Epithelial cell of proximal tubule (primary cell): ENCODE results near the gene PCDHGB7. TPM values are rescaled to one million over a fixed set of nuclear protein-coding genes. Genes with fewer than 3 reads are reported as not detected.
"Not testable (repeated sequence)": the region's sequence is repeated elsewhere in the genome, so short reads cannot be mapped to it uniquely, and the experiment has no call there.

Experiments used
- DNase-seq: peaks from one replicate; pipeline ENCODE4 v3.0.0-alpha.2; 2011; ENCODE audit warnings: low read depth
- H3K4me3 ChIP-seq: 2 replicates; pipeline ENCODE4 v1.5.1; 2011; ENCODE audit warnings: low read depth, mild to moderate bottlenecking, low read length
- total RNA-seq: library from RNA; depleted of rRNA; stranded (reverse); fragments of >200 nt; gene quantifications from 2 replicates; pipeline ENCODE4 v1.2.3, GENCODE V29; 2015
- TF ChIP-seq, protein P1 (sequence below): conservative IDR thresholded peaks from 2 replicates; pipeline ENCODE4 v1.5.1; 2012; ENCODE audit warnings: low read depth, mild to moderate bottlenecking, low read length

Gene PCDHGB7
- total RNA-seq, result 0.65 and 2.8 TPM in 2 replicates

- TF ChIP-seq, protein P1, sequence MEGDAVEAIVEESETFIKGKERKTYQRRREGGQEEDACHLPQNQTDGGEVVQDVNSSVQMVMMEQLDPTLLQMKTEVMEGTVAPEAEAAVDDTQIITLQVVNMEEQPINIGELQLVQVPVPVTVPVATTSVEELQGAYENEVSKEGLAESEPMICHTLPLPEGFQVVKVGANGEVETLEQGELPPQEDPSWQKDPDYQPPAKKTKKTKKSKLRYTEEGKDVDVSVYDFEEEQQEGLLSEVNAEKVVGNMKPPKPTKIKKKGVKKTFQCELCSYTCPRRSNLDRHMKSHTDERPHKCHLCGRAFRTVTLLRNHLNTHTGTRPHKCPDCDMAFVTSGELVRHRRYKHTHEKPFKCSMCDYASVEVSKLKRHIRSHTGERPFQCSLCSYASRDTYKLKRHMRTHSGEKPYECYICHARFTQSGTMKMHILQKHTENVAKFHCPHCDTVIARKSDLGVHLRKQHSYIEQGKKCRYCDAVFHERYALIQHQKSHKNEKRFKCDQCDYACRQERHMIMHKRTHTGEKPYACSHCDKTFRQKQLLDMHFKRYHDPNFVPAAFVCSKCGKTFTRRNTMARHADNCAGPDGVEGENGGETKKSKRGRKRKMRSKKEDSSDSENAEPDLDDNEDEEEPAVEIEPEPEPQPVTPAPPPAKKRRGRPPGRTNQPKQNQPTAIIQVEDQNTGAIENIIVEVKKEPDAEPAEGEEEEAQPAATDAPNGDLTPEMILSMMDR, result peak; percentile 80
- DNase-seq, result not testable (repeated sequence)
- H3K4me3 ChIP-seq, result peak within 1 kb of the TSS; percentile 55
Measured at GRCh38 chr5:141417494-141418172, at the start of gene PCDHGB7. Gene PCDHGB7 (plus strand): TSS chr5:141417677. CDS start chr5:141417860, 183 bp downstream.

DNA sequence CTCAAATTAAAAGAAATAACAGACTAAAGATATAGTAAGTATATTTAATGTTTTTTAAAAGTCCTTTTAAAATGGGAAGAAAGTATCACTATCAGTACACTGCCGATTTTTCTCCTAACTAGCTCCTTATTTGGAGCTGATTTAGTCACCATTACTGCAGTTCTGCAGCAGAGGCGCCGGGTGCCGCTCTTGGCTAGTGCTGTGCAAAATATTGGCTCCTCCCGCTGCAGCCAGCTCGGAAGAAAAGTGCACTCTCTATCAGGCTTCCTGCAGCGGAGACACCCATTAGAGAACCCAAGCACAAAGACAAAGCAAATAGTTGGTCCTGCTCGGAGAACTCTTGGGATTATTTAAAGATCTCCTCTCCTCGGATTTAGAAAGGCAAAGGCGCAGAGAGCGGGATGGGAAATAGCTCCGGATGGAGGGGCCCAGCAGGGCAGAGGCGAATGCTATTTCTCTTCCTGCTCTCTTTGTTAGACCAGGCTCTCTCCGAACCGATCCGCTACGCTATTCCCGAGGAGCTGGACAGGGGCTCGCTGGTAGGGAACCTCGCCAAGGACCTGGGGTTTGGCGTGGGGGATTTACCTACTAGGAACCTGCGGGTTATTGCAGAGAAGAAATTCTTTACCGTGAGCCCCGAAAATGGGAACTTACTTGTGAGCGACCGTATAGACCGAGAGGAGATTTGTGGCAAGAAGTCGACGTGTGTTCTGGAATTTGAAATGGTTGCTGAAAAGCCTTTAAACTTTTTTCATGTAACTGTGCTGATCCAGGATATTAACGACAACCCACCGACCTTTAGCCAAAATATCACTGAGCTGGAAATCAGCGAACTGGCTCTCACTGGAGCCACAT, 47.3 kb upstream of the PCDHGB7 start, which contains the start of gene PCDHGB3:
TSS of gene PCDHGB3 (plus strand) at position 249 of the 855 bp plus-strand sequence. CDS start at position 402, 153 bp downstream.
- DNase-seq, result no peak
- TF ChIP-seq, protein P1, result peak; percentile 47
- peak within 1 kb of the TSS; percentile 38 for H3K4me3 ChIP-seq

GRCh38 chr5:141371572-141372475, 45.7 kb upstream of the PCDHGB7 start:
- no peak overlapping the region for H3K4me3 ChIP-seq
- no peak for DNase-seq
- TF ChIP-seq, protein P1, result no peak

DNA sequence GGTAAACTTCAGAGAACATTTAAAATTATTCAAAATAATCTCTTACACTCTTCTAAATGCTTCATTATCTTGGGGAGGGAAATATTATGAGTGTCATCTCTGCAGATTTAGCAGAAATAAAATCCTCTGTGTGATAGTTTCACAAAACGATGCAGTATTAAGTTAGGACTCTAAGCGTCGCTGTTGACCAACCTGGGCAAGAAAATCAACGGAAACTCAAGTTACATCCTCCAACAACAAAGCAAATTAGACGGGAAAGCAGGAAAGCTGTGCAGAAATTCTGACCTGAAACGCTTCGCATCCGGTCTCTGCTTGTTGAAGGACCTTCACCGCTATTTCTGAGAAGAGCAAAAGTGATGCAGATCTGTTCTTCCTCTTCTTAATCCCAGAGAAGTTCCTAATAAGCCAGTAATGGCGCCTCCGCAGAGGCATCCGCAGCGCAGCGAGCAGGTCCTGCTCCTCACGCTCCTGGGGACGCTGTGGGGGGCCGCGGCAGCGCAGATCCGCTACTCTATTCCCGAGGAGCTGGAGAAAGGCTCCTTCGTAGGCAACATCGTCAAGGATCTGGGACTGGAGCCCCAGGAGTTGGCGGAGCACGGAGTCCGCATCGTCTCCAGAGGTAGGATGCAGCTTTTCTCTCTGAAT, 43.7 kb upstream of the PCDHGB7 start, which contains the start of gene PCDHGA6:
TSS of gene PCDHGA6 (plus strand) at position 219 of the 645 bp plus-strand sequence. CDS start at position 412, 193 bp downstream.
- no peak for DNase-seq
- TF ChIP-seq, protein P1, result peak; percentile 57
- peak within 1 kb of the TSS; percentile 45 for H3K4me3 ChIP-seq

- TF ChIP-seq, protein P1, result no peak
- DNase-seq, result no peak
- H3K4me3 ChIP-seq, result no peak overlapping the region
Measured at GRCh38 chr5:141374627-141375026, 42.9 kb upstream of the PCDHGB7 start.

- not testable (repeated sequence) for DNase-seq
Measured at GRCh38 chr5:141375444-141376155, 41.9 kb upstream of the PCDHGB7 start.

More at GRCh38 chr5:141375444-141376155, 41.9 kb upstream of the PCDHGB7 start:
- H3K4me3 ChIP-seq, result not testable (repeated sequence)
